ENCODE measurements around the gene TAF1B. TPM values are rescaled to one million over a fixed set of nuclear protein-coding genes. Genes with fewer than 3 reads are reported as not detected.
A peak's percentile ranks its signal among the peaks of the same experiment; 100 is the strongest.
"Not testable (repeated sequence)": the region's sequence is repeated elsewhere in the genome, so short reads cannot be mapped to it uniquely, and the experiment has no call there.

TAF1B gene
- total RNA-seq, 1 experiment from 2014 or later: 25.5 TPM

GRCh38 chr2:9847140-9847539, 3.9 kb downstream of the TAF1B start:
- TF ChIP-seq CTCF (IDR thresholded peaks at IDR 0.05; ENCODE audit: unreplicated experiment): no peak
- CTCF ChIA-PET: interaction anchor here (0.6 to 3.3 kb wide), 12 partner anchors 9 to 865 kb away, joined by 3 to 23 read pairs (median 4); no protein-coding TSS in a partner anchor
- peak; percentile 85 for DNase-seq (ENCODE audit: unreplicated experiment)
- Mint-ChIP-seq H3K4me3 (ENCODE audit: unreplicated experiment) (peak overlapping the region; percentile 55), H3K4me1 (ENCODE audit: insufficient read depth, unreplicated experiment) (peaks cover 39% of the 10 kb centered on the region), H3K36me3 (ENCODE audit: insufficient read depth, unreplicated experiment) (peaks cover 50% of the 10 kb centered on the region), H3K27ac (ENCODE audit: low read depth, unreplicated experiment) (peak overlapping the region; percentile 64), H3K9me3 (ENCODE audit: unreplicated experiment) (no peaks in the 10 kb centered on the region), H3K27me3 (ENCODE audit: insufficient read depth, unreplicated experiment) (no peaks in the 10 kb centered on the region)
- intact Hi-C loops (cut with micrococcal nuclease): loop anchor here (1.0 kb wide), 1 partner anchor 67 kb away; no protein-coding TSS in a partner anchor
- no TSS peak for BruUV-seq (replicated peaks)
- POLR2A ChIA-PET: interaction anchor here (0.6 to 3.5 kb wide), 22 partner anchors 9 to 605 kb away, joined by 3 to 52 read pairs (median 4); partner anchors contain the start of gene YWHAQ

GRCh38 chr2:9852881-9853280, 9.6 kb downstream of the TAF1B start:
- no peak for DNase-seq (ENCODE audit: unreplicated experiment)
- H3K36me3 Mint-ChIP-seq (ENCODE audit: insufficient read depth, unreplicated experiment): peaks cover 84% of the 10 kb centered on the region
- H3K4me1 Mint-ChIP-seq (ENCODE audit: insufficient read depth, unreplicated experiment): peaks cover 3% of the 10 kb centered on the region
- intact Hi-C loops (cut with micrococcal nuclease): no loop called here
- no peaks in the 10 kb centered on the region for H3K27me3 Mint-ChIP-seq (ENCODE audit: insufficient read depth, unreplicated experiment)
- no peak for TF ChIP-seq CTCF (IDR thresholded peaks at IDR 0.05; ENCODE audit: unreplicated experiment)
- H3K9me3 Mint-ChIP-seq (ENCODE audit: unreplicated experiment): no peaks in the 10 kb centered on the region
- CTCF ChIA-PET: interaction anchor here (0.6 kb wide), 1 partner anchor 19 kb away, joined by 3 read pairs; no protein-coding TSS in a partner anchor
- H3K4me3 Mint-ChIP-seq (ENCODE audit: unreplicated experiment): no peak overlapping the region
- no TSS peak for BruUV-seq (replicated peaks)
- no peak overlapping the region for H3K27ac Mint-ChIP-seq (ENCODE audit: low read depth, unreplicated experiment)
- POLR2A ChIA-PET: interaction anchor here (1.1 to 1.2 kb wide), 2 partner anchors 10 to 43 kb away, joined by 4 to 8 read pairs; partner anchors contain the start of gene TAF1B

GRCh38 chr2:9857814-9858729, 14.8 kb downstream of the TAF1B start:
- DNase-seq (ENCODE audit: unreplicated experiment): no peak
- intact Hi-C loops (cut with micrococcal nuclease): no loop called here
- H3K27me3 Mint-ChIP-seq (ENCODE audit: insufficient read depth, unreplicated experiment): no peaks in the 10 kb centered on the region
- no peak for TF ChIP-seq CTCF (IDR thresholded peaks at IDR 0.05; ENCODE audit: unreplicated experiment)
- H3K9me3 Mint-ChIP-seq (ENCODE audit: unreplicated experiment): peaks cover 23% of the 10 kb centered on the region
- H3K4me1 Mint-ChIP-seq (ENCODE audit: insufficient read depth, unreplicated experiment): no peaks in the 10 kb centered on the region
- no TSS peak for BruUV-seq (replicated peaks)
- CTCF ChIA-PET: interaction anchor here (0.6 to 1.0 kb wide), 2 partner anchors 14 to 370 kb away, joined by 3 read pairs; partner anchors contain the start of gene TAF1B
- no peak overlapping the region for H3K27ac Mint-ChIP-seq (ENCODE audit: low read depth, unreplicated experiment)
- H3K4me3 Mint-ChIP-seq (ENCODE audit: unreplicated experiment): no peak overlapping the region
- POLR2A ChIA-PET: no interaction called here
- H3K36me3 Mint-ChIP-seq (ENCODE audit: insufficient read depth, unreplicated experiment): peaks cover 64% of the 10 kb centered on the region

- BruUV-seq (replicated peaks): no TSS peak
Observed at GRCh38 chr2:9858730-9859068, 15.4 kb downstream of the TAF1B start.

GRCh38 chr2:9860922-9861580, 17.8 kb downstream of the TAF1B start:
- BruUV-seq (replicated peaks); H3K27ac Mint-ChIP-seq (ENCODE audit: low read depth, unreplicated experiment); H3K27me3 Mint-ChIP-seq (ENCODE audit: insufficient read depth, unreplicated experiment); H3K4me1 Mint-ChIP-seq (ENCODE audit: insufficient read depth, unreplicated experiment); H3K4me3 Mint-ChIP-seq (ENCODE audit: unreplicated experiment); intact Hi-C loops (cut with micrococcal nuclease); POLR2A ChIA-PET; DNase-seq (ENCODE audit: unreplicated experiment): not testable (repeated sequence)
- CTCF ChIA-PET: interaction anchor here (0.6 to 1.1 kb wide), 3 partner anchors 29 to 187 kb away, joined by 3 to 4 read pairs (median 3); no protein-coding TSS in a partner anchor
- Mint-ChIP-seq H3K36me3 (ENCODE audit: insufficient read depth, unreplicated experiment) (peaks cover 34% of the 10 kb centered on the region), H3K9me3 (ENCODE audit: unreplicated experiment) (peaks cover 30% of the 10 kb centered on the region)

More at GRCh38 chr2:9858730-9859068, 15.4 kb downstream of the TAF1B start:
- no peaks in the 10 kb centered on the region for H3K27me3 Mint-ChIP-seq (ENCODE audit: insufficient read depth, unreplicated experiment)
- H3K4me3 Mint-ChIP-seq (ENCODE audit: unreplicated experiment): no peak overlapping the region
- peaks cover 24% of the 10 kb centered on the region for H3K9me3 Mint-ChIP-seq (ENCODE audit: unreplicated experiment)
- TF ChIP-seq CTCF (IDR thresholded peaks at IDR 0.05; ENCODE audit: unreplicated experiment): no peak
- CTCF ChIA-PET: no interaction called here
- H3K36me3 Mint-ChIP-seq (ENCODE audit: insufficient read depth, unreplicated experiment): peaks cover 57% of the 10 kb centered on the region
- no peaks in the 10 kb centered on the region for H3K4me1 Mint-ChIP-seq (ENCODE audit: insufficient read depth, unreplicated experiment)
- no peak overlapping the region for H3K27ac Mint-ChIP-seq (ENCODE audit: low read depth, unreplicated experiment)
- POLR2A ChIA-PET: no interaction called here
- intact Hi-C loops (cut with micrococcal nuclease): no loop called here
- DNase-seq (ENCODE audit: unreplicated experiment): no peak
